HepG2 (cell line): Measurements from ENCODE around the gene JAK1. TPM values are rescaled to one million over a fixed set of nuclear protein-coding genes. Genes with fewer than 3 reads are reported as not detected.
A peak's percentile ranks its signal among the peaks of the same experiment; 100 is the strongest.

Source experiments
- ATAC-seq: fragments of 200-7000 bp; cut with Tn5 transposase; 3 replicates; pipeline ENCODE4 v1.9.1; 2020; ENCODE audit warnings: mild to moderate bottlenecking, moderate library complexity
- BruUV-seq: library from RNA; stranded (reverse); fragments of 400-500 nt; replicated peaks from 2 replicates; lab custom pipeline; 2021; lab: Mats Ljungman, UMichigan
- CTCF ChIA-PET: fragments of 300-600 bp; formaldehyde crosslinking; extraction: SDS; loops from one replicate; lab custom pipeline; 2021; ENCODE audit warnings: low total read pairs, inconsistent platforms, low intra/inter-chr PET ratio; lab: Yijun Ruan, JAX
- POLR2A ChIA-PET: fragments of 350-600 bp; sonication (Branson Sonifier 250); formaldehyde crosslinking; loops from one replicate; lab custom pipeline; 2020; ENCODE audit warnings: antibody characterized with exemption, inconsistent platforms; lab: Yijun Ruan, JAX
- DNase-seq: peaks from one replicate; pipeline ENCODE4 v3.0.0-alpha.2; 2015; ENCODE audit warnings: low spot score
- FAIRE-seq: peaks from 3 replicates; lab custom pipeline; 2011; peaks lifted over from hg19 to GRCh38; lab: Jason Lieb, UNC
- H2AFZ ChIP-seq: one replicate; pipeline ENCODE4 v1.6.1; 2011; ENCODE audit warnings: low read length, inconsistent platforms
- H3K27ac ChIP-seq: fragments of 300-600 bp; 3 replicates; pipeline ENCODE4 v1.8.0; 2011; ENCODE audit warnings: mixed run types, mild to moderate bottlenecking, mixed read lengths, low read length, inconsistent platforms; ENCODE audit not compliant: insufficient read depth; ENCODE audit errors: extremely low read length
- H3K27me3 ChIP-seq, 2 experiments: fragments of 200-600 bp in 1 of 2; 2 replicates in 1 of 2; 3 replicates in 1 of 2; pipeline versions ENCODE4 v1.6.0 to v1.8.0; 2011; ENCODE audit warnings: low read length in 2 of 2, mild to moderate bottlenecking in 2 of 2, moderate library complexity in 2 of 2, inconsistent platforms in 1 of 2; ENCODE audit not compliant: insufficient read depth in 2 of 2, control insufficient read depth in 1 of 2
- H3K36me3 ChIP-seq, 2 experiments: fragments of 200-600 bp in 1 of 2; replicated peaks in 1 of 2; 2 replicates in 1 of 2; 3 replicates in 1 of 2; pipeline versions ENCODE4 v1.5.1 to v1.8.0; 2011; ENCODE audit warnings: low read length in 2 of 2, inconsistent platforms in 1 of 2; ENCODE audit not compliant: insufficient read depth in 2 of 2, control insufficient read depth in 1 of 2
- H3K4me1 ChIP-seq: 2 replicates; pipeline ENCODE4 v1.5.1; 2012; ENCODE audit warnings: low read length, inconsistent platforms; ENCODE audit not compliant: insufficient read depth
- H3K4me2 ChIP-seq: 2 replicates; pipeline ENCODE4 v1.6.0; 2011; ENCODE audit warnings: low read depth, low read length, inconsistent platforms
- H3K4me3 ChIP-seq, 3 experiments: fragments of 200-600 bp in 1 of 3; sonication (generic), shearing (Covaris generic) in 1 of 3; replicated peaks in 1 of 3; 2 replicates each; pipeline ENCODE4 v1.5.1; 2011 to 2016; ENCODE audit warnings: low read length in 3 of 3, inconsistent platforms in 2 of 3, low read depth in 2 of 3, mild to moderate bottlenecking in 2 of 3, control low read depth in 1 of 3, mixed read lengths in 1 of 3; ENCODE audit not compliant: insufficient read depth in 1 of 3
- H3K79me2 ChIP-seq: one replicate; pipeline ENCODE4 v1.6.1; 2011; ENCODE audit warnings: low read length, inconsistent platforms; ENCODE audit not compliant: insufficient read depth
- H3K9ac ChIP-seq: 2 replicates; pipeline ENCODE4 v1.6.0; 2011; ENCODE audit warnings: mild to moderate bottlenecking, low read depth, low read length, inconsistent platforms; ENCODE audit not compliant: insufficient read depth
- H3K9me3 ChIP-seq: 2 replicates; pipeline ENCODE4 v1.5.1; 2012; ENCODE audit warnings: mild to moderate bottlenecking, low read length
- H4K20me1 ChIP-seq: 2 replicates; pipeline ENCODE4 v1.6.0; 2011; ENCODE audit warnings: inconsistent platforms, mild to moderate bottlenecking, low read length, moderate library complexity; ENCODE audit not compliant: insufficient read depth
- CREB1 ChIP-seq, 2 experiments: fragments of 450-650 bp in 1 of 2; IDR thresholded peaks; 2 replicates each; pipeline ENCODE4 v1.6.1; 2016 to 2017; ENCODE audit warnings: control low read depth in 1 of 2, mild to moderate bottlenecking in 1 of 2, missing compliant biosample characterization in 1 of 2, missing genetic modification characterization in 1 of 2
- FOSL1 ChIP-seq: sonication (generic); formaldehyde crosslinking; IDR thresholded peaks from 2 replicates; pipeline ENCODE4 v1.9.0; 2021; ENCODE audit warnings: missing genetic modification reagents, borderline replicate concordance
- GATAD2A ChIP-seq: IDR thresholded peaks from 2 replicates; pipeline ENCODE4 v1.6.1; 2016
- HOXD1 ChIP-seq: sonication (generic); formaldehyde crosslinking; IDR thresholded peaks from 2 replicates; pipeline ENCODE4 v1.5.0; 2020; ENCODE audit warnings: missing genetic modification reagents
- MZF1 ChIP-seq: sonication (generic); formaldehyde crosslinking; IDR thresholded peaks from 2 replicates; pipeline ENCODE4 v1.8.1; 2023; ENCODE audit warnings: mild to moderate bottlenecking, missing genetic modification reagents, borderline replicate concordance
- NCOR1 ChIP-seq: fragments of 200-600 bp; sonication (generic); IDR thresholded peaks from 2 replicates; pipeline ENCODE4 v1.7.0; 2017; ENCODE audit warnings: antibody characterized with exemption, low read length, borderline replicate concordance
- NFIC ChIP-seq: IDR thresholded peaks from 2 replicates; pipeline ENCODE4 v1.6.1; 2012; ENCODE audit warnings: mild to moderate bottlenecking, low read length, inconsistent platforms
- POLR2AphosphoS2 ChIP-seq: IDR thresholded peaks from 2 replicates; pipeline ENCODE4 v1.6.1; 2011; ENCODE audit warnings: low read depth, low read length, improper control_type of control experiment
- ZEB1 ChIP-seq: IDR thresholded peaks from 2 replicates; pipeline ENCODE4 v1.6.1; 2012; ENCODE audit warnings: mild to moderate bottlenecking, low read depth, inconsistent platforms; ENCODE audit not compliant: insufficient replicate concordance
- ZFP36 ChIP-seq: fragments of 150-350 bp; IDR thresholded peaks from 2 replicates; pipeline ENCODE4 v1.6.1; 2018; ENCODE audit warnings: borderline replicate concordance, low read length, low read depth; ENCODE audit not compliant: partially characterized antibody
- ZNF20 ChIP-seq: sonication (generic); formaldehyde crosslinking; IDR thresholded peaks from 2 replicates; pipeline ENCODE4 v1.4.0; 2020; ENCODE audit warnings: mild to moderate bottlenecking, moderate library complexity, missing genetic modification reagents
- ZNF75D ChIP-seq: sonication (generic); formaldehyde crosslinking; IDR thresholded peaks from 2 replicates; pipeline ENCODE4 v1.8.1; 2023; ENCODE audit warnings: missing genetic modification reagents, mild to moderate bottlenecking, borderline replicate concordance
- WGBS: methylation state at CpG from one replicate; pipeline ENCODE4 v1.1.6; 2017; ENCODE audit warnings: low lambda C conversion rate; 5-methylcytosine and 5-hydroxymethylcytosine counted together
- in situ Hi-C: cut with HindIII; loops from 2 replicates; pipeline ENCODE4 v1.10.0; 2017; ENCODE audit warnings: low pct_unique_long_range_greater_than_20kb; ENCODE audit not compliant: extremely low pct_ligation_motif_present
- intact Hi-C: fragments of 100-400 bp; cut with micrococcal nuclease; formaldehyde crosslinking; loops from one replicate; pipeline ENCODE4 v1.10.0; 2022; ENCODE audit not compliant: unreplicated experiment
- polyA plus RNA-seq, 8 experiments: library from polyadenylated mRNA; depleted of rRNA in 3 of 8; stranded (reverse) in 7 of 8; unstranded in 1 of 8; fragments of >200 nt; fragmentation: Illumina TruSeq in 4 of 8; extraction: Trizol in 4 of 8; gene quantifications; 2 replicates each; pipeline versions ENCODE4 v1.2.1 to v1.2.3, GENCODE V29; 2011 to 2016; ENCODE audit warnings: low read depth in 4 of 8, missing spikeins in 1 of 8, mixed read lengths in 1 of 8; ENCODE audit not compliant: insufficient read depth in 1 of 8
- total RNA-seq, 5 experiments: library from RNA; depleted of rRNA; stranded (reverse); fragments of >200 nt; fragmentation: Illumina TruSeq; extraction: Trizol; gene quantifications; 2 replicates each; pipeline ENCODE4 v1.2.3, GENCODE V29; 2016; ENCODE audit warnings: low read depth in 1 of 5
- TF ChIP-seq, protein P1 (sequence below): sonication (generic); formaldehyde crosslinking; IDR thresholded peaks from 2 replicates; pipeline ENCODE4 v1.5.0; 2020; ENCODE audit warnings: missing genetic modification reagents
- TF ChIP-seq, protein P2 (sequence below): sonication (generic); formaldehyde crosslinking; IDR thresholded peaks from 2 replicates; pipeline ENCODE4 v1.4.0; 2020; ENCODE audit warnings: missing genetic modification reagents, borderline replicate concordance
- TF ChIP-seq, protein P3 (sequence below): sonication (generic); formaldehyde crosslinking; IDR thresholded peaks from 2 replicates; pipeline ENCODE4 v1.4.0; 2020; ENCODE audit warnings: missing genetic modification reagents

Gene JAK1
- total and polyA plus RNA-seq, 2 of the 13 experiments (the other 11 are each of a cell fraction or from before 2014, with no cell fraction given) = 23.9 to 42.4 TPM

DNA sequence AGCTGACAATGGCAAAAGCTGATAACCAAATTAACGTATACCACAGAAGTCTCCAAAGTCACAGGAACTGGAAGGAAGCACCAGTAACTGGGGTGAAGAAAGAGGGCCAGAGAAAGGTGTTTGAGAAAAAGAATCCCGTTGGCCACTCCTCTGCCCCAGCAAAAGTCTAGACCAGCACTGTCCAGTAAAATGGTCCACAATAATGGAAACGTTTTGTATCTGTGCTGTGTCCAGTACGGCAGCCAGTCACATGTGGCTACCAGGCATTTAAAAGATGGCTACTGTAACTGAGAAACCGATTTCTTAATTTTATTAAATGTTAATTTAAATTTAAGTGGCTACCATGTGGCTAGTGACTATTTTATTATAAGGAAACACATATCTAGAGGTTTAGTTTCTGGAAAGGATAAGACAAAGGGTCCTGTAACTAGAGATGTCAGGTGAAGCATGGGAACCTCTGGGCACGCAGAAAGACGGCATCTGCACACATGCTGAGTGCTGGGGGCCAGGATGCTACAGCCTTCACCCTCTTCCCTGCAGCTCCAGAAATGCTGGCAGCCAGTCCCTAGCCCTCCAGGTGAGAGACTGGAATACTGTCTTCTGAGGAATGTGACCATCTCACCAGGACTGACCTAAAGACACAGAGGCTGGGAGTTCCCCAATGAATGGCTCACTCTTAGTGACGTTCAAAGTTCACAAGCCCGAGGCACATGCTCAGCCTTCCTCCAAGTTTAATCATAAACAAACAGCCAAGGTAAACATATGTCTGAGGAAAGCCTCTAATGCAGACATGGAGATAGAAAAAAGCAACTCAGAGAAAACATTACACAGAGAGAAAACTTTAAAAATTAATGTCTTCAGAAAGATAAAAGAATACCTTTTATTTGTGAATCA, 50.7 kb downstream of the JAK1 start:
- DNase-seq (peak; percentile 93), FAIRE-seq (peak; percentile 89), ATAC-seq (peak; percentile 94)
- H3K9me3 ChIP-seq = no peaks in the 10 kb centered on the region
- ChIA-PET POLR2A (interaction anchor here (0.5 to 1.9 kb wide), 10 partner anchors 9 to 350 kb away, joined by 3 to 13 read pairs (median 3); partner anchors contain the start of gene JAK1), CTCF (no interaction called here)
- peak overlapping the region; percentile 60 for H3K9ac ChIP-seq
- in situ Hi-C loops (no loop called here), intact Hi-C loops (loop anchor here (2.0 kb wide), 1 partner anchor 17 kb away; no protein-coding TSS in a partner anchor)
- 23% methylated on average over 9 of the region's 9 CpGs for WGBS
- H3K36me3 ChIP-seq = no peaks in the 10 kb centered on the region
- H4K20me1 ChIP-seq = no peaks in the 10 kb centered on the region
- peak overlapping the region; percentile 91 for H3K27ac ChIP-seq
- peaks cover 82% of the 10 kb centered on the region for H3K4me1 ChIP-seq
- peaks cover 80% of the 10 kb centered on the region for H3K79me2 ChIP-seq
- H3K4me3 ChIP-seq = peak overlapping the region; percentile 38 to 64 (median 54); a peak in 5 of 6 replicates
- no peaks in the 10 kb centered on the region for H3K27me3 ChIP-seq
- peak overlapping the region; percentile 93 for H3K4me2 ChIP-seq
- TSS peak; percentile 89 for BruUV-seq
- H2AFZ ChIP-seq = no peak overlapping the region
- TF ChIP-seq, protein P1, sequence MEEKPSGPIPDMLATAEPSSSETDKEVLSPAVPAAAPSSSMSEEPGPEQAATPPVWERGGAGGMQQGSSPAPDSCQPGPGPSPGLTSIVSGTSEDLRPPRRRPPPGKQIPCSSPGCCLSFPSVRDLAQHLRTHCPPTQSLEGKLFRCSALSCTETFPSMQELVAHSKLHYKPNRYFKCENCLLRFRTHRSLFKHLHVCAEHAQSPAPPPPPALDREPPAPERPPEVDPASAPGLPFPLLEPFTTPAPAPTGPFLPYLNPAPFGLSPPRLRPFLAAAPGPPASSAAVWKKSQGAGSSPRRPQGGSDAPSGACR (CRISPR knock-in tag) = no peak
- TF ChIP-seq NFIC = peak; percentile 76; the same call in 1 of the 2 replicates
- TF ChIP-seq ZFP36 = no peak
- TF ChIP-seq, protein P2, sequence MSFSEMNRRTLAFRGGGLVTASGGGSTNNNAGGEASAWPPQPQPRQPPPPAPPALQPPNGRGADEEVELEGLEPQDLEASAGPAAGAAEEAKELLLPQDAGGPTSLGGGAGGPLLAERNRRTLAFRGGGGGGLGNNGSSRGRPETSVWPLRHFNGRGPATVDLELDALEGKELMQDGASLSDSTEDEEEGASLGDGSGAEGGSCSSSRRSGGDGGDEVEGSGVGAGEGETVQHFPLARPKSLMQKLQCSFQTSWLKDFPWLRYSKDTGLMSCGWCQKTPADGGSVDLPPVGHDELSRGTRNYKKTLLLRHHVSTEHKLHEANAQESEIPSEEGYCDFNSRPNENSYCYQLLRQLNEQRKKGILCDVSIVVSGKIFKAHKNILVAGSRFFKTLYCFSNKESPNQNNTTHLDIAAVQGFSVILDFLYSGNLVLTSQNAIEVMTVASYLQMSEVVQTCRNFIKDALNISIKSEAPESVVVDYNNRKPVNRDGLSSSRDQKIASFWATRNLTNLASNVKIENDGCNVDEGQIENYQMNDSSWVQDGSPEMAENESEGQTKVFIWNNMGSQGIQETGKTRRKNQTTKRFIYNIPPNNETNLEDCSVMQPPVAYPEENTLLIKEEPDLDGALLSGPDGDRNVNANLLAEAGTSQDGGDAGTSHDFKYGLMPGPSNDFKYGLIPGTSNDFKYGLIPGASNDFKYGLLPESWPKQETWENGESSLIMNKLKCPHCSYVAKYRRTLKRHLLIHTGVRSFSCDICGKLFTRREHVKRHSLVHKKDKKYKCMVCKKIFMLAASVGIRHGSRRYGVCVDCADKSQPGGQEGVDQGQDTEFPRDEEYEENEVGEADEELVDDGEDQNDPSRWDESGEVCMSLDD (CRISPR knock-in tag) = no peak
- no peak for TF ChIP-seq FOSL1 (CRISPR knock-in tag)
- peak; percentile 41 for TF ChIP-seq ZEB1
- peak; percentile 81; the same call in 1 of the 2 replicates for TF ChIP-seq NCOR1
- no peak for TF ChIP-seq POLR2AphosphoS2
- peak; percentile 95 for TF ChIP-seq GATAD2A (CRISPR knock-in tag)
- no peak for TF ChIP-seq ZNF20 (CRISPR knock-in tag)
- no peak for TF ChIP-seq MZF1 (CRISPR knock-in tag)
- TF ChIP-seq HOXD1 (CRISPR knock-in tag) = no peak
- TF ChIP-seq ZNF75D = no peak
- TF ChIP-seq, protein P3, sequence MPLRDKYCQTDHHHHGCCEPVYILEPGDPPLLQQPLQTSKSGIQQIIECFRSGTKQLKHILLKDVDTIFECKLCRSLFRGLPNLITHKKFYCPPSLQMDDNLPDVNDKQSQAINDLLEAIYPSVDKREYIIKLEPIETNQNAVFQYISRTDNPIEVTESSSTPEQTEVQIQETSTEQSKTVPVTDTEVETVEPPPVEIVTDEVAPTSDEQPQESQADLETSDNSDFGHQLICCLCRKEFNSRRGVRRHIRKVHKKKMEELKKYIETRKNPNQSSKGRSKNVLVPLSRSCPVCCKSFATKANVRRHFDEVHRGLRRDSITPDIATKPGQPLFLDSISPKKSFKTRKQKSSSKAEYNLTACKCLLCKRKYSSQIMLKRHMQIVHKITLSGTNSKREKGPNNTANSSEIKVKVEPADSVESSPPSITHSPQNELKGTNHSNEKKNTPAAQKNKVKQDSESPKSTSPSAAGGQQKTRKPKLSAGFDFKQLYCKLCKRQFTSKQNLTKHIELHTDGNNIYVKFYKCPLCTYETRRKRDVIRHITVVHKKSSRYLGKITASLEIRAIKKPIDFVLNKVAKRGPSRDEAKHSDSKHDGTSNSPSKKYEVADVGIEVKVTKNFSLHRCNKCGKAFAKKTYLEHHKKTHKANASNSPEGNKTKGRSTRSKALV (CRISPR knock-in tag) = 0 out of 2 replicates have a peak, but pooled peaks have one; percentile 38
- no peak; the same call in 1 of the 2 replicates for TF ChIP-seq CREB1 (IDR thresholded peaks at IDR 0.05)
- TF ChIP-seq CREB1 (CRISPR knock-in tag; IDR thresholded peaks at IDR 0.05) = peak; percentile 82
